ENCODE measurements around the gene ANP32A.

ANP32A gene

DNA sequence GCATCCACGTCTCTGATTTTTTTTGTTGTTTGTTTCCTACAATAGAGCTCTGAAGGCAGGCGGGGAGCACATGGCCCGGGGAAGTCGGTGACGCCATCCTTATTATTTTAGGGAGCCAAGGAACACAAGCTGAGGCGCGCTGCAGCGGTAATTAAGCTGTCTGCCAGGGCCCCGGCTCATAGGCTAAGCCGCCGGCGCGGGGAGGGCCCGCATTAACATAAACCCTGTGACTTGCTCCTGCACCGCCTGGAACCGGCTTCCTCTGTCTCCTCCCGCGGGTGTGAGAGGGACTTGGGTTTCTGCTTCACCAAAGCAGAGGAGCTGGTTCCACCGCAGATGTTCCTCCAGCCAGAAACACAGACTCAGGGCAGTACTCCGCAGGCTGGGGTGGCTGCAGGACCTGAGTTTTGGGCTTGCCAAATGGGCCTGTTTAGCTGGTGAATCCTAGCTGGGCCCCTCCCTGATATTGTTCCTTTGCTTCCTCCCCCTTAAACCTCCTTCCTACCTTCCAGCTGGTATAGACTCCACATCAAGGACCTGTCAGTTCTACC, 25.3 kb downstream of the ANP32A start:
- Mint-ChIP-seq H3K27ac (peak overlapping the region; percentile 93), H3K36me3 (peaks cover 8% of the 10 kb centered on the region), H3K4me3 (peak overlapping the region; percentile 78), H3K9me3 (no peaks in the 10 kb centered on the region), H3K27me3 (no peaks in the 10 kb centered on the region), H3K4me1 (peaks cover 96% of the 10 kb centered on the region)

GRCh38 chr15:68794863-68795262, 25.8 kb downstream of the ANP32A start:
- Mint-ChIP-seq H3K9me3 (no peaks in the 10 kb centered on the region), H3K4me3 (peak overlapping the region; percentile 78), H3K27ac (peak overlapping the region; percentile 93), H3K4me1 (peaks cover 96% of the 10 kb centered on the region), H3K27me3 (no peaks in the 10 kb centered on the region), H3K36me3 (peaks cover 8% of the 10 kb centered on the region)

- peak overlapping the region; percentile 87 for H3K27ac Mint-ChIP-seq
- no peaks in the 10 kb centered on the region for H3K27me3 Mint-ChIP-seq
- peak overlapping the region; percentile 78 for H3K4me3 Mint-ChIP-seq
- H3K4me1 Mint-ChIP-seq, result peaks cover 96% of the 10 kb centered on the region
- H3K9me3 Mint-ChIP-seq, result no peaks in the 10 kb centered on the region
- peaks cover 6% of the 10 kb centered on the region for H3K36me3 Mint-ChIP-seq
These were observed 26.4 kb downstream of the ANP32A start for GRCh38 chr15:68794307-68794706.

DNA sequence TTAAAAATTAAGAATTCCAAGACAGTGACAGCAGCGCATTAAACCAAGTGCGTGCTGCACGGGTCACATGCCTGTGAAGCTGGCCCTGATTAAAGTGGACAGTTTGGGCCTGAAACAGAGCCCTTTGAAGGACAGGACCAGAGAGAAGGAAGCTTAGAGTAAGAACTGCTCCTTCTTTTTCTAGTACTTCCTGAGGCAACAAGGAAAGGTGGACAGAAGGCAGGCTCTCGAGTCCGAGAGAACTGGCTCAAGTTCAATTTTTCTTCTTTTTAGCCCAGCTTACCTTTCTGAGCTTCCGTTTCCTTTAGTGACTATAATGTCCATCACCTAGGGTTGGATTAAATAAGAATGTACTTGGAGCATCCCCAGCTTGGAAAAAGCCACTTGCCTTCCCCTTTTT, 26.9 kb downstream of the ANP32A start:
- no peak overlapping the region for H3K4me3 Mint-ChIP-seq
- no peaks in the 10 kb centered on the region for H3K27me3 Mint-ChIP-seq
- H3K9me3 Mint-ChIP-seq, result no peaks in the 10 kb centered on the region
- H3K4me1 Mint-ChIP-seq, result peaks cover 94% of the 10 kb centered on the region
- no peak overlapping the region for H3K27ac Mint-ChIP-seq
- peaks cover 4% of the 10 kb centered on the region for H3K36me3 Mint-ChIP-seq

- no peaks in the 10 kb centered on the region for H3K9me3 Mint-ChIP-seq
- H3K27ac Mint-ChIP-seq, result peak overlapping the region; percentile 71
These were observed 27.6 kb downstream of the ANP32A start for GRCh38 chr15:68792901-68793766.

DNA sequence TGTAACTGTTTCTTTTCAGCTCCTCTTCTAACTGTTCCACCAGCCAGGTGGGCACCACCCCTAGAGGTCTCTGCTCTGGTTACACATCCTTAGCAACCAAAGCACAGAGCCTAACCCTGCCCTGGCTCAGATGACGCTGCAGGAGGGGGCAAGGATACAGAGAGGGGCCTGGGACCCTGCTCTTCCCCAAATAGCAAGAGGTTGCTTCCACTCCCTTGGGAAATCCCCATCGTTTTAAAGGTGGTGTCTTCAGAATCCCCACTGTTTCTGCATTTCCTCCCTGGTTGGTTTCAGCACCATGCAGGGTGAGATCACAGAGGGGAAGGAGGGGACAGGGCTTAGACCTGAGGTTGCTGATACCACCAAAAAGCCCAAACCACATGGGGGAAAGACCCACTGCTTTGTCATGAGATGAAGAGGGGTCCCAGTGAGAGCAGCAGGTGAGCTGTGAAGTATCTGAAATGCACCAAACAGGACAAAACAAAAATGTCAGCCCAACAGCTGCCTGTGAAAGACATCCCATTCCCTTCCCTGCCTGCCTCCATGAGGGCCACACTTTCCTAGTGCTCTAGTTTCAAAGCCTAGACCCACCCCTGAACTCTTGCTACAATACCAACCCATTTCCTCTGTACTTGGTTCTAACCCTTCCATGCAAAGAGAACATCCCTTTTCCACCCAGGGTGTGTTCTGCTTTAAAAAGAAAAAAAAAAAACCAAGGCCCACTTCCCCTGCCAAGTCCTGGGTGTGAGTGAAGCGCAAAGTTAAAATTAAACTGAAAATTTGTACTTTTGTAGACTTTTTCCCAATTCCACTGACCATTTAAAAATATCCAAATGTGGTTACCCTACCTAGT, 29.0 kb downstream of the ANP32A start:
- H3K27me3 Mint-ChIP-seq, result no peaks in the 10 kb centered on the region
- no peaks in the 10 kb centered on the region for H3K9me3 Mint-ChIP-seq

More at GRCh38 chr15:68792901-68793766, 27.6 kb downstream of the ANP32A start:
- H3K4me1 Mint-ChIP-seq, result peaks cover 93% of the 10 kb centered on the region
- H3K27me3 Mint-ChIP-seq, result no peaks in the 10 kb centered on the region
- peaks cover 4% of the 10 kb centered on the region for H3K36me3 Mint-ChIP-seq
- peak overlapping the region; percentile 3 for H3K4me3 Mint-ChIP-seq

DNA sequence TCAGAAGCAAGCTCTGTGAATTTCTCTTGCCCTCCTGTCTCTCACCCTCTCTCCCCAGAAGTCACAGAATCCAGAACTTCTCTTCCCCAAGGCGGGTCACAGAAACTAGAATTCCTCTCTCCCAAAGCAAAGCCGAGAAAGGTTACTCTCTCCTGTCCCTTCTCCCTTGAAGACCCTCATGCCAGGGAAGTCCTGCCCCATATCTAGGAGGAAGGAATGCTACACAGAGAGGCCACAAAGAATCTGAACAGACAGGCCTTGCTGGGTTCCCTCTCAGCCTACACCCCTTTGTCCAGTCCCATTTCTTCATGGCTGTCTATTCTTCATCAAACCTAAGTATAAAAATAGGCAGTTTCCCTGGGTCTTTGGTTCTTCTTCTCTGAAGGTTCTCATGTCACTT, 29.8 kb downstream of the ANP32A start:
- Mint-ChIP-seq H3K27ac (peak overlapping the region; percentile 95), H3K4me3 (peak overlapping the region; percentile 73), H3K4me1 (peaks cover 72% of the 10 kb centered on the region), H3K36me3 (peaks cover 4% of the 10 kb centered on the region), H3K27me3 (no peaks in the 10 kb centered on the region), H3K9me3 (no peaks in the 10 kb centered on the region)

More for the DNA sequence above, 29.0 kb downstream of the ANP32A start:
- peaks cover 4% of the 10 kb centered on the region for H3K36me3 Mint-ChIP-seq
- H3K27ac Mint-ChIP-seq, result peak overlapping the region; percentile 95
- H3K4me3 Mint-ChIP-seq, result peak overlapping the region; percentile 73
- peaks cover 79% of the 10 kb centered on the region for H3K4me1 Mint-ChIP-seq

DNA sequence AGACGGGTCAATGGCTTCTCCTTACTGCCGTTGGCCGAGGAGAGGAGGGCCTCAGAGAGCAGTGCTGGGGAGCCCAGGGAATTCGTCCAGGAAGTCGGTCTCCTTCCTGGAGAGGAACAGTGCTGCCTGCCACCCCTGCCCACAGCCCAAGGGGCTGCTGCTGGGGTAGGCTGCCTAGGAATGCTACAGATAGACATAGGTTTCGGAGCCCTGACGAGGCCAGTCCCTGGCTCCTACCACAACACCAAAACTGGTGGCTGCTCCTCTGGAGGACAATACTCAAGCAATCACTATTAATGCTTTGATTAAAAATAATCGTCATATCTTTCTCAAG, 30.5 kb downstream of the ANP32A start:
- Mint-ChIP-seq H3K27ac (no peak overlapping the region), H3K36me3 (peaks cover 7% of the 10 kb centered on the region), H3K4me3 (peak overlapping the region; percentile 3), H3K9me3 (no peaks in the 10 kb centered on the region), H3K4me1 (peaks cover 70% of the 10 kb centered on the region), H3K27me3 (no peaks in the 10 kb centered on the region)

GRCh38 chr15:68789534-68790241, 31.0 kb downstream of the ANP32A start:
- Mint-ChIP-seq H3K4me1 (peaks cover 65% of the 10 kb centered on the region), H3K27me3 (no peaks in the 10 kb centered on the region), H3K9me3 (no peaks in the 10 kb centered on the region), H3K36me3 (peaks cover 7% of the 10 kb centered on the region), H3K4me3 (no peak overlapping the region), H3K27ac (peak overlapping the region; percentile 83)

- H3K27me3 Mint-ChIP-seq, result no peaks in the 10 kb centered on the region
- H3K27ac Mint-ChIP-seq, result peak overlapping the region; percentile 83
- no peak overlapping the region for H3K4me3 Mint-ChIP-seq
- no peaks in the 10 kb centered on the region for H3K9me3 Mint-ChIP-seq
- H3K36me3 Mint-ChIP-seq, result peaks cover 6% of the 10 kb centered on the region
- peaks cover 59% of the 10 kb centered on the region for H3K4me1 Mint-ChIP-seq
These were observed 31.6 kb downstream of the ANP32A start for GRCh38 chr15:68789091-68789490.

DNA sequence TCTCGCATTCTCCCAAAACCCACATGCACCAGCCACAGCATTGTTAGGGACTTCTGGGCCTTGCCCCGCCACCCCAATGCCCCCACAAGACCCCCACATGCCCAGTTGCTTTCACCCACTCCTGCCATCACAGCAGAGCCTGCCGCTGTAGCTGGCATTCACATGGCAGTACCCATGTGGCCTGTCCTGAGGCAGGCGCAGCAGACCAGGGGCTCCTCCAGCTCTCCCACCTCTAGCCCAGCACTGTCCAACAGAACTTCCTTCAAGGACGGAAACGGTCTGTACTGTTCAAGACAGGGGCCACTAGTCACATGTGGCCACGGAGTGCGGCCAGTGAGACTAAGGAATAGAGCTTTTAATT, 32.5 kb downstream of the ANP32A start:
- no peaks in the 10 kb centered on the region for H3K9me3 Mint-ChIP-seq
- H3K4me1 Mint-ChIP-seq, result peaks cover 61% of the 10 kb centered on the region
- peak overlapping the region; percentile 70 for H3K27ac Mint-ChIP-seq
- no peaks in the 10 kb centered on the region for H3K27me3 Mint-ChIP-seq
- peaks cover 7% of the 10 kb centered on the region for H3K36me3 Mint-ChIP-seq
- H3K4me3 Mint-ChIP-seq, result no peak overlapping the region

DNA sequence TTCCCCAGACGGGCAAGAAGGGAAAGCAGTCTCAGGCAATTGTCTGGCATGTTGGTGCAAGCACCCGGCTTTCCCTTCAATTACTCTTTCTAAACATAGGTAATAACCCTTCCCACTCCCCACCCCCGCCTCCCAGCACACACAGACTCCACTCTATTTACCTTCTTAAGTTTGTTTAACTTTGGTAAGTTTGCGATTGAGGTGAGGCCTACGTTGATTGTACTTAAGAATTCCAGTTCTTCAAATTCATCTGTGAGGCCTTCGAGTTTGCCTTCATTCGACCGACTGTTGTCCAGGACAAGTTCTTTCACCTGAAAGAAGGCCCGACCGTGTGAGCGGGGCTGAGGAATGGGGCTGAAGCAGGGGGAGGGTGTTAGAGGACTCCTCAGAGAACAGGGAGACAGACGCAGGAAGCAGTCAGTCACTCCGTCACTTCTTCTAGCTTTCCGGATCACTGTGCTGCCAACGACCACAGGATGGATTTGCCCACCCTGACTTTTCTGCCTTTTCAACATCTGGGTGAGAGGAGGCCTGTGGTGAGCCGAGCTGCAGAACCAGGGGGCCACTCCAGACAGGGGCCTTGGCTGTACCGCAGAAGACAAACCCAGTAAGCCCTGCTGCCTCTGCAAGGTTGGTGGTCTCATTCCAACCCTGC, 33.0 kb downstream of the ANP32A start:
- Mint-ChIP-seq H3K9me3 (no peaks in the 10 kb centered on the region), H3K4me1 (peaks cover 61% of the 10 kb centered on the region), H3K27ac (no peak overlapping the region), H3K36me3 (peaks cover 6% of the 10 kb centered on the region), H3K27me3 (no peaks in the 10 kb centered on the region), H3K4me3 (no peak overlapping the region)

DNA sequence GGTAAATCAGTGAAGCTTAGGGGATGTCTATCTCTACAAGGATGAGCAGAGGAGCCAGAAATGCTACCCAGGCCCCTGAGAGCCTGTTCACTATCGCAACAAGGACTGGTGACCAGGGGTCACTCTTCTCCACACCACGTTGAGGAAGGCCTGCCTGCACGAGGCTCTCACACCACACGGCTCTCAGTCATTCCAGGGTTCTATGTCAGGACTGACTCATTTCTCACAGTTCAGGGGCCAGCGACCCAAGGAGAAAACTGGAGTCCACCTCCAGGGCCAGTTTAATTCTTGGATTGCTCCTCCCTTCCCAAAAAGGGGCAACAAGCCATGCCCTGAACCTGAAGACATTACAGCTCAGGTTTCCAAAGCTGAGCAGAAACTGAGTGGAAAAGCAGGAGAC, 33.9 kb downstream of the ANP32A start:
- Mint-ChIP-seq H3K4me1 (peaks cover 61% of the 10 kb centered on the region), H3K27ac (peak overlapping the region; percentile 17), H3K27me3 (no peaks in the 10 kb centered on the region), H3K4me3 (no peak overlapping the region), H3K36me3 (peaks cover 9% of the 10 kb centered on the region), H3K9me3 (no peaks in the 10 kb centered on the region)

DNA sequence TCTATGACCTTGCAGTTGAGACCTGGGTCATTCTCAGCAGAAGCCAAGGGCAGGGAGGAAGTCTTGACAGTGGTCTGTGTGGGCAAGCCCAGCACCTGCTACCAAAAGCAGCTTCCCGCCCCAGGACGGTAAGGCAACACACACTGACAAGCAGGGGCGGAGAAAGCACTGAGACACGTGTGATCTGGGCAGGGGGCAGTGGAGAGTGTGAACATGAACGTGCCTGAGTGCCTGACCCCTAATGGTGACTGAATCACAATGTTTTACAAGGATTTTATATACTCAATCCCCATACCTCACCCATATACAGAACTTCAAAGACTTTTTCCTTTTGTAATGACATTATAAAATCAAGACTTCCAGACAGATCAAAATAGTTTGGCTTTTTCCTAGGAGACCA, 35.2 kb downstream of the ANP32A start:
- H3K9me3 Mint-ChIP-seq, result no peaks in the 10 kb centered on the region
- H3K36me3 Mint-ChIP-seq, result peaks cover 10% of the 10 kb centered on the region
- no peaks in the 10 kb centered on the region for H3K27me3 Mint-ChIP-seq
- no peak overlapping the region for H3K4me3 Mint-ChIP-seq
- H3K4me1 Mint-ChIP-seq, result peaks cover 51% of the 10 kb centered on the region
- H3K27ac Mint-ChIP-seq, result peak overlapping the region; percentile 69

DNA sequence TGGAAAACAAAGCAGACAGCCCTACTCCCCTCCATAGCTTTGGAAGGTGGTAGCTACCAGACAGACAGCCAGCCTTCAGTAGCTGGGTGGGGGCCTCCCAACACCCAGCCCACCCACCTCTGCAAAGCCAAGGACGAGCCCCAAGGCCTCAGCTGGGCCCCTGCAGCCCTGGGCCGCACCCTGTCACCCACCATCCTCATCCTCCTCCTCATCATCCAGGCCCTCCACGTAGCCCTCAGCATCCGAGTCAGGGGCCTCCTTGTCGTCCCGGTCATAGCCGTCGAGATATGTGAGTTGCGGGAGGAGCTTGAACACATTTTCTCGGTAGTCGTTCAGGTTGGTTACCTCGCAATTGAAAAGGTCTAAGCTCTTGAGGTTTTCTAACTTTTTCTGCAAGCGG, 36.5 kb downstream of the ANP32A start:
- H3K4me1 Mint-ChIP-seq, result peaks cover 37% of the 10 kb centered on the region
- no peaks in the 10 kb centered on the region for H3K9me3 Mint-ChIP-seq
- H3K27ac Mint-ChIP-seq, result no peak overlapping the region
- no peaks in the 10 kb centered on the region for H3K27me3 Mint-ChIP-seq
- H3K4me3 Mint-ChIP-seq, result no peak overlapping the region
- peaks cover 10% of the 10 kb centered on the region for H3K36me3 Mint-ChIP-seq

All from activated naive CD4-positive, alpha-beta T cell treated with anti-CD3 and anti-CD28 coated beads, Interleukin-2, amount 50 U/mL, for 24 hours (primary cell).